ENCODE measurements around the gene MBNL2. TPM values are rescaled to one million over a fixed set of nuclear protein-coding genes. Genes with fewer than 3 reads are reported as not detected.

MBNL2 gene
- total RNA-seq, 1 experiment from 2014 or later: 74.3 TPM

GRCh38 chr13:97386801-97387484 is 164.8 kb downstream of the MBNL2 start:
- POLR2A ChIA-PET: interaction anchor here (0.8 to 2.0 kb wide), 5 partner anchors 10 to 51 kb away, joined by 3 to 8 read pairs (median 4); partner anchors contain the start of gene RAP2A
- H3K36me3 Mint-ChIP-seq (ENCODE audit: insufficient read depth, unreplicated experiment): peaks cover 33% of the 10 kb centered on the region
- H3K27ac Mint-ChIP-seq (ENCODE audit: low read depth, unreplicated experiment): no peak overlapping the region
- peaks cover 8% of the 10 kb centered on the region for H3K4me1 Mint-ChIP-seq (ENCODE audit: insufficient read depth, unreplicated experiment)
- CTCF ChIA-PET: interaction anchor here (0.9 to 3.1 kb wide), 5 partner anchors 10 to 174 kb away, joined by 3 to 12 read pairs (median 4); no protein-coding TSS in a partner anchor
- BruUV-seq (replicated peaks): no TSS peak
- no peaks in the 10 kb centered on the region for H3K27me3 Mint-ChIP-seq (ENCODE audit: insufficient read depth, unreplicated experiment)
- H3K9me3 Mint-ChIP-seq (ENCODE audit: unreplicated experiment): no peaks in the 10 kb centered on the region
- no peak overlapping the region for H3K4me3 Mint-ChIP-seq (ENCODE audit: unreplicated experiment)
- DNase-seq (ENCODE audit: unreplicated experiment): no peak
- no peak for TF ChIP-seq CTCF (IDR thresholded peaks at IDR 0.05; ENCODE audit: unreplicated experiment)
- intact Hi-C loops (cut with micrococcal nuclease): no loop called here

GRCh38 chr13:97387485-97387839 is 165.3 kb downstream of the MBNL2 start:
- no peak for TF ChIP-seq CTCF (IDR thresholded peaks at IDR 0.05; ENCODE audit: unreplicated experiment)
- Mint-ChIP-seq H3K36me3 (ENCODE audit: insufficient read depth, unreplicated experiment) (peaks cover 28% of the 10 kb centered on the region), H3K4me1 (ENCODE audit: insufficient read depth, unreplicated experiment) (peaks cover 8% of the 10 kb centered on the region), H3K4me3 (ENCODE audit: unreplicated experiment) (no peak overlapping the region), H3K27me3 (ENCODE audit: insufficient read depth, unreplicated experiment) (no peaks in the 10 kb centered on the region), H3K27ac (ENCODE audit: low read depth, unreplicated experiment) (no peak overlapping the region), H3K9me3 (ENCODE audit: unreplicated experiment) (no peaks in the 10 kb centered on the region)
- BruUV-seq (replicated peaks): no TSS peak
- intact Hi-C loops (cut with micrococcal nuclease): no loop called here
- ChIA-PET POLR2A (interaction anchor here (0.8 to 2.0 kb wide), 4 partner anchors 9 to 50 kb away, joined by 4 to 8 read pairs (median 5); partner anchors contain the start of gene RAP2A), CTCF (interaction anchor here (0.6 to 3.1 kb wide), 6 partner anchors 10 to 191 kb away, joined by 3 to 12 read pairs (median 4); no protein-coding TSS in a partner anchor)
- no peak for DNase-seq (ENCODE audit: unreplicated experiment)

GRCh38 chr13:97387890-97388289 is 165.8 kb downstream of the MBNL2 start:
- no peaks in the 10 kb centered on the region for H3K27me3 Mint-ChIP-seq (ENCODE audit: insufficient read depth, unreplicated experiment)
- no peaks in the 10 kb centered on the region for H3K9me3 Mint-ChIP-seq (ENCODE audit: unreplicated experiment)
- intact Hi-C loops (cut with micrococcal nuclease): no loop called here
- H3K4me1 Mint-ChIP-seq (ENCODE audit: insufficient read depth, unreplicated experiment): peaks cover 8% of the 10 kb centered on the region
- no peak for DNase-seq (ENCODE audit: unreplicated experiment)
- ChIA-PET POLR2A (interaction anchor here (1.0 to 2.0 kb wide), 3 partner anchors 9 to 50 kb away, joined by 4 to 8 read pairs (median 6); no protein-coding TSS in a partner anchor), CTCF (interaction anchor here (0.6 to 3.1 kb wide), 8 partner anchors 10 to 361 kb away, joined by 3 to 12 read pairs (median 4); no protein-coding TSS in a partner anchor)
- BruUV-seq (replicated peaks): no TSS peak
- no peak overlapping the region for H3K4me3 Mint-ChIP-seq (ENCODE audit: unreplicated experiment)
- H3K36me3 Mint-ChIP-seq (ENCODE audit: insufficient read depth, unreplicated experiment): peaks cover 24% of the 10 kb centered on the region
- TF ChIP-seq CTCF (IDR thresholded peaks at IDR 0.05; ENCODE audit: unreplicated experiment): no peak
- no peak overlapping the region for H3K27ac Mint-ChIP-seq (ENCODE audit: low read depth, unreplicated experiment)

GRCh38 chr13:97388373-97388772 is 166.2 kb downstream of the MBNL2 start:
- intact Hi-C loops (cut with micrococcal nuclease): no loop called here
- TF ChIP-seq CTCF (IDR thresholded peaks at IDR 0.05; ENCODE audit: unreplicated experiment): no peak
- H3K4me3 Mint-ChIP-seq (ENCODE audit: unreplicated experiment): no peak overlapping the region
- no peak overlapping the region for H3K27ac Mint-ChIP-seq (ENCODE audit: low read depth, unreplicated experiment)
- no TSS peak for BruUV-seq (replicated peaks)
- H3K4me1 Mint-ChIP-seq (ENCODE audit: insufficient read depth, unreplicated experiment): peaks cover 8% of the 10 kb centered on the region
- no peaks in the 10 kb centered on the region for H3K9me3 Mint-ChIP-seq (ENCODE audit: unreplicated experiment)
- ChIA-PET CTCF (interaction anchor here (0.6 to 1.0 kb wide), 5 partner anchors 10 to 370 kb away, joined by 3 to 5 read pairs (median 3); no protein-coding TSS in a partner anchor), POLR2A (interaction anchor here (0.9 to 1.3 kb wide), 4 partner anchors 9 to 49 kb away, joined by 3 to 5 read pairs (median 4); no protein-coding TSS in a partner anchor)
- no peak for DNase-seq (ENCODE audit: unreplicated experiment)
- no peaks in the 10 kb centered on the region for H3K27me3 Mint-ChIP-seq (ENCODE audit: insufficient read depth, unreplicated experiment)
- peaks cover 19% of the 10 kb centered on the region for H3K36me3 Mint-ChIP-seq (ENCODE audit: insufficient read depth, unreplicated experiment)

Measured in MCF 10A (cell line).